MV-4-11 (cell line): ENCODE measurements around the gene CCDC33.

Experiments used
- DNase-seq: peaks from one replicate; lab custom pipeline; 2025; lab: John Stamatoyannopoulos, UW

The CCDC33 gene

GRCh38 chr15:74365598-74366445 is 129.7 kb downstream of the CCDC33 start:
- DNase-seq, result no peak

GRCh38 chr15:74367296-74367854 is 131.2 kb downstream of the CCDC33 start, which contains the start of gene CYP11A1:
TSS of gene CYP11A1 (minus strand) at chr15:74367646. CDS start at chr15:74367585, 61 bp downstream.
- no peak for DNase-seq

- no peak for DNase-seq
Measured at GRCh38 chr15:74368121-74368520, 132.0 kb downstream of the CCDC33 start.

- DNase-seq, result peak; percentile 53
Measured at GRCh38 chr15:74369084-74369745, 133.1 kb downstream of the CCDC33 start.

- no peak for DNase-seq
Measured at GRCh38 chr15:74369756-74370155, 133.6 kb downstream of the CCDC33 start.

- no peak for DNase-seq
Measured at GRCh38 chr15:74370471-74370870, 134.3 kb downstream of the CCDC33 start.

GRCh38 chr15:74373056-74373650 is 137.0 kb downstream of the CCDC33 start:
- no peak for DNase-seq

GRCh38 chr15:74373731-74374647 is 137.9 kb downstream of the CCDC33 start:
- DNase-seq, result peak; percentile 67

- DNase-seq, result no peak
Measured at GRCh38 chr15:74374648-74375302, 138.6 kb downstream of the CCDC33 start.

- peak; percentile 83 for DNase-seq
Measured at GRCh38 chr15:74375303-74375693, 139.2 kb downstream of the CCDC33 start.

GRCh38 chr15:74376226-74376625 is 140.1 kb downstream of the CCDC33 start:
- DNase-seq, result no peak

GRCh38 chr15:74376825-74377581 is 140.9 kb downstream of the CCDC33 start:
- no peak for DNase-seq

GRCh38 chr15:74377831-74378766 is 142.0 kb downstream of the CCDC33 start:
- no peak for DNase-seq

- no peak for DNase-seq
Measured at GRCh38 chr15:74378848-74379247, 142.7 kb downstream of the CCDC33 start.

- DNase-seq, result no peak
Measured at GRCh38 chr15:74380361-74381189, 144.4 kb downstream of the CCDC33 start.

- no peak for DNase-seq
Measured at GRCh38 chr15:74381190-74381453, 145.0 kb downstream of the CCDC33 start.

GRCh38 chr15:74381481-74381880 is 145.4 kb downstream of the CCDC33 start:
- no peak for DNase-seq
